HCT116 (cell line): ENCODE measurements around the gene DNAJC5. TPM values are rescaled to one million over a fixed set of nuclear protein-coding genes. Genes with fewer than 3 reads are reported as not detected.
"Not testable (repeated sequence)": the region's sequence is repeated elsewhere in the genome, so short reads cannot be mapped to it uniquely, and the experiment has no call there.

ENCODE experiments used
- ATAC-seq: fragments of 200-7000 bp; cut with Tn5 transposase; 2 replicates; pipeline ENCODE4 v1.9.1; 2020; ENCODE audit warnings: mild to moderate bottlenecking, moderate library complexity
- BruUV-seq: library from RNA; stranded (reverse); fragments of 400-500 nt; replicated peaks from 2 replicates; lab custom pipeline; 2021; lab: Mats Ljungman, UMichigan
- CTCF ChIA-PET: fragments of 300-600 bp; sonication (Branson Sonifier 250); formaldehyde crosslinking; loops from one replicate; lab custom pipeline; 2021; ENCODE audit warnings: antibody characterized with exemption; lab: Charles Lee
- POLR2A ChIA-PET: fragments of 300-600, 350-600 bp; sonication (Branson Sonifier 250); formaldehyde crosslinking; loops from one replicate; lab custom pipeline; 2021; ENCODE audit warnings: antibody characterized with exemption; lab: Charles Lee
- RAD21 ChIA-PET, 2 experiments: fragments of 300-600 bp; sonication (Branson Sonifier 250); formaldehyde crosslinking; loops; one replicate each; lab custom pipeline; 2023; ENCODE audit warnings: low total read pairs in 2 of 2; ENCODE audit not compliant: uncharacterized antibody in 2 of 2, unreplicated experiment in 2 of 2, low non-redundant PET in 1 of 2; lab: Charles Lee
- DNase-seq: peaks from one replicate; pipeline ENCODE4 v3.0.0-alpha.2; 2010; ENCODE audit warnings: low read depth, low spot score
- H2AFZ ChIP-seq: fragments of 200-600 bp; shearing (Covaris generic), sonication (generic); 2 replicates; pipeline ENCODE4 v1.6.1; 2017; ENCODE audit warnings: low read depth, mixed run types, mixed read lengths, antibody characterized with exemption, low read length; ENCODE audit not compliant: poor library complexity, severe bottlenecking
- H3K27ac ChIP-seq: 2 replicates; pipeline ENCODE4 v1.5.1; 2012; ENCODE audit warnings: low read depth, low read length
- H3K27me3 ChIP-seq: fragments of 200-600 bp; sonication (generic); 2 replicates; pipeline ENCODE4 v1.6.1; 2016; ENCODE audit warnings: mixed run types, low read length, mixed read lengths; ENCODE audit not compliant: insufficient read depth
- H3K36me3 ChIP-seq, 2 experiments: fragments of 200-500 bp in 1 of 2; fragments of 200-600 bp in 1 of 2; sonication (Bioruptor generic) in 1 of 2; sonication (generic) in 1 of 2; 2 replicates each; pipeline versions ENCODE4 v1.5.1 to v1.6.1; 2014 to 2016; ENCODE audit warnings: low read length in 2 of 2, inconsistent platforms in 1 of 2, mixed read lengths in 1 of 2, mixed run types in 1 of 2; ENCODE audit not compliant: insufficient read depth in 2 of 2, control insufficient read depth in 1 of 2
- H3K4me1 ChIP-seq, 2 experiments: fragments of 200-600 bp in 1 of 2; sonication (generic) in 1 of 2; 2 replicates each; pipeline versions ENCODE4 v1.5.1 to v1.6.1; 2012 to 2017; ENCODE audit warnings: low read length in 2 of 2, inconsistent platforms in 1 of 2, mild to moderate bottlenecking in 1 of 2, mixed read lengths in 1 of 2, mixed run types in 1 of 2, moderate library complexity in 1 of 2; ENCODE audit not compliant: insufficient read depth in 2 of 2, control insufficient read depth in 1 of 2
- H3K4me2 ChIP-seq: fragments of 200-600 bp; sonication (generic); 2 replicates; pipeline ENCODE4 v1.6.1; 2017; ENCODE audit warnings: mixed run types, low read length, mixed read lengths
- H3K4me3 ChIP-seq, 2 experiments: fragments of 200-600 bp in 1 of 2; sonication (generic) in 1 of 2; replicated peaks in 1 of 2; 2 replicates each; pipeline ENCODE4 v1.5.1; 2011 to 2016; ENCODE audit warnings: low read length in 2 of 2, control low read depth in 1 of 2, low read depth in 1 of 2, mild to moderate bottlenecking in 1 of 2, mixed read lengths in 1 of 2, mixed run types in 1 of 2
- H3K79me2 ChIP-seq: fragments of 200-600 bp; sonication (generic); 2 replicates; pipeline ENCODE4 v1.6.1; 2017; ENCODE audit warnings: mild to moderate bottlenecking, mixed run types, low read length, moderate library complexity, mixed read lengths; ENCODE audit not compliant: insufficient read depth
- H3K9ac ChIP-seq: fragments of 200-600 bp; sonication (generic); 2 replicates; pipeline ENCODE4 v1.6.1; 2016; ENCODE audit warnings: low read length, mixed read lengths
- H3K9me2 ChIP-seq: fragments of 200-600 bp; sonication (generic), shearing (Covaris generic); 2 replicates; pipeline ENCODE4 v1.6.1; 2017; ENCODE audit warnings: mixed run types, mild to moderate bottlenecking, moderate library complexity; ENCODE audit not compliant: insufficient read depth
- H3K9me3 ChIP-seq, 2 experiments: fragments of 200-500 bp in 1 of 2; fragments of 200-600 bp in 1 of 2; sonication (Bioruptor generic) in 1 of 2; sonication (generic) in 1 of 2; 2 replicates each; pipeline ENCODE4 v1.6.1; 2014 to 2017; ENCODE audit warnings: low read length in 2 of 2, mixed read lengths in 2 of 2, inconsistent platforms in 1 of 2, low read depth in 1 of 2, mild to moderate bottlenecking in 1 of 2, mixed run types in 1 of 2, moderate library complexity in 1 of 2; ENCODE audit not compliant: control insufficient read depth in 1 of 2, insufficient read depth in 1 of 2
- H4K20me1 ChIP-seq: fragments of 200-600 bp; sonication (generic), shearing (Covaris generic); 2 replicates; pipeline ENCODE4 v1.6.1; 2017; ENCODE audit warnings: mixed run types, mild to moderate bottlenecking, moderate library complexity; ENCODE audit not compliant: insufficient read depth
- EZH2phosphoT487 ChIP-seq: fragments of 200-600 bp; IDR thresholded peaks from 2 replicates; pipeline ENCODE4 v1.6.1; 2018; ENCODE audit warnings: antibody characterized with exemption, borderline replicate concordance
- FOSL1 ChIP-seq: IDR thresholded peaks from 2 replicates; pipeline ENCODE4 v1.6.1; 2012; ENCODE audit warnings: low read depth
- SP1 ChIP-seq: IDR thresholded peaks from 2 replicates; pipeline ENCODE4 v1.6.1; 2012; ENCODE audit warnings: low read depth
- ZFX ChIP-seq: fragments of 450-650 bp; IDR thresholded peaks from 2 replicates; pipeline ENCODE4 v1.6.1; 2017
- intact Hi-C: fragments of 100-400 bp; cut with micrococcal nuclease; formaldehyde crosslinking; loops from 2 replicates; pipeline ENCODE4 v1.10.0; 2022
- total RNA-seq: library from RNA; stranded (reverse); gene quantifications from one replicate; pipeline ENCODE4 v1.2.1, GENCODE V29; 2021; ENCODE audit not compliant: unreplicated experiment

The DNAJC5 gene
- total RNA-seq, 1 experiment from 2014 or later = 38.3 TPM

DNA sequence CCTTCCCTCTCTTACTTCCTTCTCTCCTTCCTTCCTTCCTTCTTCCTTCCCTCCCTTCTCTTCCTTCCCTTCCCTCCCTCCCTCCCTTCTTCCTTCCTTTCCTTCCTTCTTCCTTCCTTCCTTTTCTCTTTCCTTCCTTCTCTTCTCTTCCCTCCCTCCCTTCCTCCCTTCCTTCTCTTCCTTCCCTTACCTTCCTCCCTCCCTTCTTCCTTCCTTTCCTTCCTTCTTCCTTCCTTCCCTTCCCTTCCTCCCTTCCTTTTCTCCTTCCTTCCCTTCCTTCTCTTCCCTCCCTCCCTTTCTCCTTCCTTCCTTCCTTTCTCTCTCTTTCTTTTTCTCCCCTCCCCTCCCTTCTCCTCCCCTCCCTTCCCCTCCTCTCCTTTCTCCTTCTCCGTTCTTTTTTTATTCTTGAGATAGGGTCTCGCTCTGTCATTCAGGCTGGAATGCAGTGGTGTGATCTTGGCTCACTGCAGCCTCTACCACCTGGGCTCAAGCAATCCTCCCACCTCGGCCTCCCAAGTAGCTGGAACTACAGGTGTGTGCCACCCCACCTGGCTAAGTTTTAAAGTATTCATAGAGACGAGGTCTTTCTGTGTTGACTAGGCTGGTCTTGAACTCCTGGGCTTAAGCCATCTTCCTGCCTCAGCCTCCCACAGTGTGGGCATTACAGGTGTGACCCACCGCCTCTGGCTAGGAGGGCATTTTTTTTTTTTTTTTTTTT lies 75.9 kb downstream of the DNAJC5 start:
- Histone ChIP-seq H3K4me3 (no peak overlapping the region), H3K27me3 (no peaks in the 10 kb centered on the region), H3K9me2 (no peaks in the 10 kb centered on the region), H3K9ac (no peak overlapping the region), H3K9me3 (no peaks in the 10 kb centered on the region), H3K27ac (no peak overlapping the region), H2AFZ (no peak overlapping the region), H4K20me1 (no peaks in the 10 kb centered on the region), H3K4me2 (no peak overlapping the region), H3K4me1 (peaks cover 21 to 37% of the 10 kb centered on the region in 2 experiments), H3K79me2 (peaks cover 4% of the 10 kb centered on the region; the same call in 1 of the 2 replicates), H3K36me3 (0 out of 4 replicates have a peak, but pooled peaks cover 0 to 5% of the 10 kb centered on the region in 2 experiments)
- ChIA-PET CTCF (interaction anchor here (1.4 kb wide), 1 partner anchor 433 kb away, joined by 4 read pairs; no protein-coding TSS in a partner anchor), POLR2A (no interaction called here), RAD21 (interaction anchor here in 1 of 2 experiments (0.6 kb wide), 1 partner anchor 433 kb away, joined by 7 read pairs; no protein-coding TSS in a partner anchor)
- DNase-seq (no peak), ATAC-seq (no peak)
- TF ChIP-seq EZH2phosphoT487 = no peak
- TF ChIP-seq FOSL1 = no peak
- TF ChIP-seq SP1 = no peak
- no peak for TF ChIP-seq ZFX
- no TSS peak for BruUV-seq
- intact Hi-C loops = loop anchor here (10.0 kb wide), 2 partner anchors 106 to 186 kb away; partner anchors contain the start of genes ABHD16B and TPD52L2

DNA sequence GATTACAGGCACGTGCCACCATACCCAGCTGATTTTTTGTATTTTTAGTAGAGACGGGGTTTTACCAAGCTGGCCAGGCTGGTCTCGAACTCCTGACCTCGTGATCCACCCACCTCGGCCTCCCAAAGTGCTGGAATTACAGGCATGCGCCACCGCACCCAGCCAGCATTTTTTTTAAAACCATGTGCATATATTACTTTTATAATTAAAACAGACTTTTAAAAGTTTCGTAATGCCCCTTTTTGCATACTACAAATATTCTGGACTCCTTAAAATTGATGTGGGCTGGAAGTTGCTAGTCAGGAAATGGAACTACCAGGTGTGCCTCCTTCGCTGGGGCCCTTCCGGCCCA lies 77.0 kb downstream of the DNAJC5 start:
- H3K9me2 ChIP-seq, H3K4me2 ChIP-seq, H3K79me2 ChIP-seq, H2AFZ ChIP-seq, H3K9ac ChIP-seq, H3K27ac ChIP-seq, H3K36me3 ChIP-seq, ATAC-seq, DNase-seq, BruUV-seq, POLR2A ChIA-PET, H3K4me3 ChIP-seq, H3K9me3 ChIP-seq, H3K27me3 ChIP-seq, H4K20me1 ChIP-seq: not testable (repeated sequence)
- intact Hi-C loops = loop anchor here (10.0 kb wide), 2 partner anchors 107 to 187 kb away; partner anchors contain the start of genes ABHD16B and TPD52L2
- ChIA-PET RAD21 (interaction anchor here in 1 of 2 experiments (0.6 kb wide), 1 partner anchor 434 kb away, joined by 7 read pairs; no protein-coding TSS in a partner anchor), CTCF (interaction anchor here (1.4 kb wide), 1 partner anchor 434 kb away, joined by 4 read pairs; no protein-coding TSS in a partner anchor)
- peaks cover 21 to 37% of the 10 kb centered on the region in 2 experiments for H3K4me1 ChIP-seq
